SK-N-MC (cell line): Measurements from ENCODE around the gene ICAM4.

ENCODE experiments used
- DNase-seq: peaks from one replicate; pipeline ENCODE4 v3.0.0-alpha.2; 2011; ENCODE audit warnings: low read depth, low spot score
- H3K27ac ChIP-seq: fragments of 200-600 bp; sonication (generic); 2 replicates; pipeline ENCODE4 v1.5.1; 2016; ENCODE audit warnings: mixed run types
- H3K36me3 ChIP-seq: fragments of 200-600 bp; sonication (generic); 2 replicates; pipeline ENCODE4 v1.6.1; 2017; ENCODE audit warnings: antibody characterized with exemption, low read length, mixed read lengths; ENCODE audit not compliant: insufficient read depth
- H3K4me3 ChIP-seq: fragments of 200-600 bp; sonication (generic); 2 replicates; pipeline ENCODE4 v1.5.1; 2016
- H3K9ac ChIP-seq: fragments of 200-600 bp; sonication (generic); 2 replicates; pipeline ENCODE4 v1.8.0; 2017; ENCODE audit warnings: mixed run types, mixed read lengths; ENCODE audit not compliant: insufficient read length
- H3K9me3 ChIP-seq: fragments of 200-600 bp; sonication (generic); 2 replicates; pipeline ENCODE4 v1.6.1; 2017; ENCODE audit warnings: low read depth, mild to moderate bottlenecking, antibody characterized with exemption, low read length, moderate library complexity, mixed read lengths
- EZH2 ChIP-seq: fragments of 200-600 bp; sonication (generic); IDR thresholded peaks from one replicate; pipeline ENCODE4 v1.6.1; 2017; ENCODE audit warnings: antibody characterized with exemption
- FOXP2 ChIP-seq: optimal IDR thresholded peaks from 2 replicates; pipeline ENCODE3; 2011; ENCODE audit warnings: mild to moderate bottlenecking, moderate library complexity; ENCODE audit not compliant: insufficient read depth; ENCODE audit errors: extremely low read length, control extremely low read depth
- POLR2AphosphoS5 ChIP-seq: IDR thresholded peaks from 2 replicates; pipeline ENCODE4 v1.6.1; 2012; ENCODE audit warnings: mild to moderate bottlenecking, low read depth, low read length, borderline replicate concordance

ICAM4 gene

DNA sequence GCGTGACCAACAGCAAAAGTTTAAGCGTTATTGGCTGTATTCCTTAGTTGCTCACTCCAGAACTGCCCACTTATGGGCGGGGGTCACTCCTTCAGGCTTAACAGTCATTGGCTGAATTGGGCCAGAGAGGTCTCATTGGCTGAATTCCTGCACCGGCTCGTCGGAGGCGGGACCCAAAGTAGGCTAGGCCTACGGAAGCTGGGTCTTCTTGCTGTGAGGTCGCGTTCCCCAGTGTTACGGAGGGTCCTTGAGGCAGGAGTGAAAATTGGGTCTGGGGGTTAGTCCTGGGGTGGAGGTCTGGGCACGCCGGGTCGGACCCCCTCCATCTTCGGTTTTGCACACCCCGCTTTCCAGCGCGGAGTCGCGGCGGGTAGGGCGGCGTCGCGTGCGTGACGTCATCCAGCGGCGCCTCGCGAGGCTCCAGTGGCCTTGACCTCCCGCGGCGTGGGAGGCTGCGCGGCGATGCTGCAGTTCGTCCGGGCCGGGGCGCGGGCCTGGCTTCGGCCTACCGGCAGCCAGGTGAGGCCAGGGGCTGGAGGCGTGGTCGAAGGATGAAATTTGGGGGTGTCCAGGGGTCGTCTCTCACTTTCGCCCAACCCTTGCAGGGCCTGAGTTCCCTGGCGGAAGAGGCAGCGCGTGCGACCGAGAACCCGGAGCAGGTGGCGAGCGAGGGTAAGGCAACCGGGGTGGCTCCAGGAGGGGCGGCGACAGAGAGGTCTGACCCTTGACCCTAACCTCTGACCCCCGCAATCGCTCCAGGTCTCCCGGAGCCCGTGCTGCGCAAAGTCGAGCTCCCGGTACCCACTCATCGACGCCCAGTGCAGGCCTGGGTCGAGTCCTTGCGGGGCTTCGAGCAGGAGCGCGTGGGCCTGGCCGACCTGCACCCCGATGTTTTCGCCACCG lies 34.7 kb upstream of the ICAM4 start, which contains the start of gene MRPL4:
MRPL4 (plus strand) TSS at position 423 of the 903 bp plus-strand sequence; CDS start at position 463, 40 bp downstream.
- Histone ChIP-seq H3K27ac (peak within 1 kb of the TSS; percentile 81), H3K36me3 (peaks cover 18% of the 10 kb centered on the region), H3K4me3 (peak within 1 kb of the TSS; percentile 100), H3K9me3 (no peaks in the 10 kb centered on the region), H3K9ac (peak within 1 kb of the TSS; percentile 86)
- peak; percentile 95 for DNase-seq
- TF ChIP-seq EZH2 (no peak), FOXP2 (no peak), POLR2AphosphoS5 (peak; percentile 84)

GRCh38 chr19:10252707-10253106 lies 34.0 kb upstream of the ICAM4 start:
- Histone ChIP-seq H3K4me3 (peak overlapping the region; percentile 100), H3K9me3 (no peaks in the 10 kb centered on the region), H3K27ac (no peak overlapping the region), H3K9ac (peak overlapping the region; percentile 86), H3K36me3 (peaks cover 24% of the 10 kb centered on the region)
- DNase-seq = no peak
- TF ChIP-seq EZH2 = no peak
- no peak for TF ChIP-seq POLR2AphosphoS5
- no peak for TF ChIP-seq FOXP2

DNA sequence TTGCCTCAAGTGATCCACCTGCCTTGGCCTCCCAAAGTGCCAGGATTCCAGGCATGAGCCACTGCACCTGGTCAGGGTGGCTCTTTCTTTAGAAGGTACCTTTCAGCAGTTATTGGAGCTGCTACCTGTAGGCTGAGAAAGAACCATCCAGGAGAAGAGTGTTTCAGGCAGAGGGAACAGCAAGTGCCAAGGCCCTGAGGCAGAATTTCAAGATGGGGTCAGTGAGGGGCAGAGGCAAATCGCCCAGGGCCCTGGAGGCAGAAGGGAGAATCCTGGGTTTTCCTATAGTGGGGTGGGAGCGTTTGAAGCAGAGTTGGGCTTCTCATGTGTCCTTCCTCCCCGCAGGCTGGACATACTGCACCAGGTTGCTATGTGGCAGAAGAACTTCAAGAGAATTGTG lies 32.5 kb upstream of the ICAM4 start:
- DNase-seq = no peak
- H3K4me3 ChIP-seq = no peak overlapping the region
- no peaks in the 10 kb centered on the region for H3K9me3 ChIP-seq
- no peak overlapping the region for H3K27ac ChIP-seq
- H3K9ac ChIP-seq = no peak overlapping the region
- H3K36me3 ChIP-seq = peaks cover 30% of the 10 kb centered on the region
- TF ChIP-seq EZH2 = no peak

DNA sequence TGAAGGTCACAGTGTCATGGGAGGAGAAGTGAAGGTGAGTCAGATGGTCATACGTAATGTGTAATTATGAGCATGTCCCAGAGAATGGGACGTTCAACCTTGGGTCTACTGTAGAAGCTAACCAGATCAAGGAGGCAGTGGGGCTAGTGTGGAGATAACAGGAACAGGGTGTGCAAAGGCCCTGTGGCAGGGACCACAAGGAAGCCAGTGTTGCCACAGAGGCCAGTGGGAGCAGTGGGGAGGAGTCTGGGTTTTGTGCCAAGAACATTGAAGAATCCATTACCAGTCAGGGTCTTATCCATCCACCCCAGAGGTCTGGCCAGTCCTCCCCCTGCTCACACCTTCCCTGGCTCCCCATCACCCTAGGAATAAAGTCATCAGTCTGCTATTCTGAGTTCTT lies 31.4 kb upstream of the ICAM4 start:
- no peak overlapping the region for H3K4me3 ChIP-seq
- no peak overlapping the region for H3K9ac ChIP-seq
- peaks cover 33% of the 10 kb centered on the region for H3K36me3 ChIP-seq
- TF ChIP-seq POLR2AphosphoS5 = no peak
- TF ChIP-seq FOXP2 = no peak
- no peak for TF ChIP-seq EZH2
- DNase-seq = no peak
- H3K27ac ChIP-seq = no peak overlapping the region
- no peaks in the 10 kb centered on the region for H3K9me3 ChIP-seq

DNA sequence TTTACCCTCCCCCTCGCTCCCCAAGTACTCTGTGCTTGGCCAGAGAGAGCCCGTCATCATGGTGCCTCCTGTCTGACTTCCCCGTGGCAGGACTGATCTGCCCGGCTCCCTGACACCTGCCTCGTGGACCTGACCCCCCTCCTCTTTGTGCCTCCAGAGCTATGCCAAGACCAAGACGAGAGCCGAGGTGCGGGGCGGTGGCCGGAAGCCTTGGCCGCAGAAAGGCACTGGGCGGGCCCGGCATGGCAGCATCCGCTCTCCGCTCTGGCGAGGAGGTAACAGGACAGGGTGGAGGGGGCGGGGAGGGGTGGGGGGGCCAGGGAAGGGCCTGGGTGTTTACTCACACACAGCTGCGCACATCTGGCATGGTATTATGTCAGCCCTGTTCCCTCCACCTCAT lies 30.2 kb upstream of the ICAM4 start:
- no peak overlapping the region for H3K4me3 ChIP-seq
- H3K9ac ChIP-seq = no peak overlapping the region
- no peak for TF ChIP-seq EZH2
- no peak for TF ChIP-seq FOXP2
- no peak for TF ChIP-seq POLR2AphosphoS5
- H3K36me3 ChIP-seq = peaks cover 33% of the 10 kb centered on the region
- H3K27ac ChIP-seq = no peak overlapping the region
- no peaks in the 10 kb centered on the region for H3K9me3 ChIP-seq
- DNase-seq = no peak

- peaks cover 33% of the 10 kb centered on the region for H3K36me3 ChIP-seq
- H3K27ac ChIP-seq = no peak overlapping the region
- H3K9me3 ChIP-seq = no peaks in the 10 kb centered on the region
- no peak for TF ChIP-seq EZH2
- TF ChIP-seq POLR2AphosphoS5 = no peak
- no peak for TF ChIP-seq FOXP2
- no peak for DNase-seq
- no peak overlapping the region for H3K4me3 ChIP-seq
- no peak overlapping the region for H3K9ac ChIP-seq
Measured at GRCh38 chr19:10256970-10257615, 29.7 kb upstream of the ICAM4 start.

DNA sequence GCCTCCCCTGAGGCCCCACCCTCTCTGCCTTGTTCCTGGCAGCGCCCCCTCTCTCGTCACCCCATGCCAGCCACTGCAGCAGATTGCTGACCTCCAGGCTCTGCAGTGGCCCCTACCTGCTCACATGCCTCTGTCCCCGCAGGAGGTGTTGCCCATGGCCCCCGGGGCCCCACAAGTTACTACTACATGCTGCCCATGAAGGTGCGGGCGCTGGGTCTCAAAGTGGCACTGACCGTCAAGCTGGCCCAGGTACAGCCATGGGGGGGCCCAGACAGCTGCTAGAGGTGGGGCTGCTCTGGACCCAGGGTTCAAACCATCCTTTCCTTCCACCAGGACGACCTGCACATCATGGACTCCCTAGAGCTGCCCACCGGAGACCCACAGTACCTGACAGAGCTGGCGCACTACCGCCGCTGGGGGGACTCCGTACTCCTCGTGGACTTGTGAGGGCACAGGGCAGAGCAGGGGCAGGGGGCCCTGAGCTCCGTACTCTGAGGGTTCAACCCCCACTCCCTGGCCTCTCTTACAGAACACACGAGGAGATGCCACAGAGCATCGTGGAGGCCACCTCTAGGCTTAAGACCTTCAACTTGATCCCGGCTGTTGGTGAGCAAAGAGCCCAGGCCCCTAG lies 28.6 kb upstream of the ICAM4 start:
- DNase-seq = no peak
- no peak overlapping the region for H3K27ac ChIP-seq

More for the DNA sequence above, 28.6 kb upstream of the ICAM4 start:
- Histone ChIP-seq H3K9ac (no peak overlapping the region), H3K4me3 (no peak overlapping the region), H3K9me3 (no peaks in the 10 kb centered on the region), H3K36me3 (peaks cover 33% of the 10 kb centered on the region)
- TF ChIP-seq POLR2AphosphoS5 (no peak), EZH2 (no peak), FOXP2 (no peak)
